Stimulated activated CD8-positive, alpha-beta memory T cell treated with anti-CD3 and anti-CD28 coated beads, Interleukin-15, amount 100 ng/mL, for 24 hours (primary cell): Measurements from ENCODE around the gene TRPM6.

Experiments used
- DNase-seq: peaks from one replicate; pipeline ENCODE4 v3.0.0-alpha.2; 2020; ENCODE audit warnings: low read depth

The TRPM6 gene

DNA sequence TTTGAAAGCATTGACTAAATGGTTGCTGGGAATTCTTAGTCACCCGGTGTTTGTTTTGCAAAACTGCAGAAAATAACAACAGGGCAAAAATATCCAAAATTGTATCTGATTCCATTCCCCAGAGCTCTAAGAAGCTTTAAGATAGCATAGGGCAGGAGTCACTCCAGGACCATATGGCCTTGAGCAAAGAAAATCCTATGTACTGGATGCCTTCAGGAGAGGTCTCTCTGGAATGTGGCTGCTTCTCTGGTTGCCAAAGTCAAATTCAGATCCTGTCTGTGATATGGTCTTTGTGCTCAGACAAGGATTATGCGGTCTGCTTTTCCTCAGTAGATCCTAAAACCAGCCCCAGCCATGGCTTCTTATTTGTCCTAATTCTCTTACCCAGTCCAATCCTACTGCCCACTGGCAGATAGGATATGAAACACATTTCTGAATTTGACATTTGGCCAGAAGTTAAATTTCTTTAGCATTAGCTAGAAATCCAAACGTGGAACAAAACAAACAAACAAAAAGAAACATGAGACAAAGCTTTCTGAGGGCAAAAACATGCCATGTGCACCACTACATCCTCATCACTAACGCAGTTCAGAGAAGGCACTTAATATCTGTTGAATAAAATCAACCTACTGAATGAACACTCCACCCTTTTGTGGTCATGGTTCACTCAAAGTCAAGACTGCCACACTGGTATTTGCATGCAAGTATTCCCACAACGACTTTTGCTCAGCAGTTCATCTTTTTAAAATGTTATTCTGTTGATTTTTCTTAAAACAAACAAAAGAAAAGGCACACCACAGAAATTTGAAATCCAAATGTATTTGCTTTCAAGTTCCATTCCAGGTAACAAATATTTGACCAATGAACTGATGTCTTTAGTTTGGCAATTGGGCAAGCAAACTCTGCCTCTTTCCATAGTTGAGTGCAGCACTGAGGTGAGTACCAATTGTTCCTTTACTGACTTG lies 165.7 kb downstream of the TRPM6 start:
- no peak for DNase-seq

DNA sequence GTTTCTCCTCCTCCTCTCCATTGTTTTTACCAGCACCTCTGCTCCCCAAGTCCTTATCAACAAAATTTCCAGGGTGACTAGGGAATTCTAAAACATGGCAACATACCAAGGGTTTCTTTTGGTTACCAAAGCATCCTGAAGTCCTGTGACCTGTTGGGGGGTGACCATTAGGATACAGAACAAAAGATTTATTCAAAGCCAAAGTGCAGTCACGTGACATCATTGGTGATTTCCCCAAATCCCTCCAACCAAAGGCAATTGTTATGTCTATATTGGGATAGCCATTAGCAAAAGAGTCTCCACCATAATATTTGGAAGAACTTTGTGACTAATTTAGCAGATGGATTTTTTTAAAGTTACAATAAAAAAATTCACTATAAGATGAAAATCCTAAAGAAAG lies 168.4 kb downstream of the TRPM6 start:
- no peak for DNase-seq

DNA sequence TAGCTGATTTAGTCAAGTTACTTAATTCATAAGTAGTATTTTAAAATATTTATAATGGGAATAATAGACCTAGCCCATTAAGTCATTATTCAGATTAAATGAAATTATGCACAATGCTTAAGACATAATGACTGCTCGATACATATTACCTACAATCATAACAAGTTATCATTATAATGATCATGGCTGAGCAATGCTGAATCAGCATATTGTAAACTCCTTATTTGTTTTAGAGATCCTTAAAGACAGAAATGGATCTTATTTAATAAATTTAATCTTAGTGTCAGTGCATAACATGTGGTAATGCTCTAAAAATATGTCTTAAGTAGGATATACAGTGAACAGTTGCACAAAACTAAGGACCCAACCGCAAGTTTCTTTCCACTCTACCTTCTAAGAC lies 169.0 kb downstream of the TRPM6 start:
- no peak for DNase-seq

DNA sequence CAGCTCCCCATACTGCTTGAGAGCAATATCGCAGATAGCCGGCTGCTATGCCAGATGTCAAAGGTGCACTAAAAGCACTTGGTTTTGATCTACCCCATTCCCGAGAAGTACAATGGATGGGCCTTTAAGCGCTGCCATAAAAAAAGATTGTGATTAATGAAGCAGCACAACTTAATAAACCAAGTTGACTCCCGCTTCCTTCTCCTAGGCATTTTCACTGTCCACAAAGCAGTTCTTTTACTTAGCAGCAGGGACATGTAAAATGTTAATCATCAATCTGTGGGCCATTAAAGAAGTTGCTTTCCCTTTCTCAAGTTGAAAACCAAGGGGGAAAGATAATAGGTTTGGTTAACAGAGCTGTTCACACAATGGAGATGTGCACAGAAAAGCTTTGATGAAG lies 176.4 kb downstream of the TRPM6 start:
- DNase-seq = no peak

DNA sequence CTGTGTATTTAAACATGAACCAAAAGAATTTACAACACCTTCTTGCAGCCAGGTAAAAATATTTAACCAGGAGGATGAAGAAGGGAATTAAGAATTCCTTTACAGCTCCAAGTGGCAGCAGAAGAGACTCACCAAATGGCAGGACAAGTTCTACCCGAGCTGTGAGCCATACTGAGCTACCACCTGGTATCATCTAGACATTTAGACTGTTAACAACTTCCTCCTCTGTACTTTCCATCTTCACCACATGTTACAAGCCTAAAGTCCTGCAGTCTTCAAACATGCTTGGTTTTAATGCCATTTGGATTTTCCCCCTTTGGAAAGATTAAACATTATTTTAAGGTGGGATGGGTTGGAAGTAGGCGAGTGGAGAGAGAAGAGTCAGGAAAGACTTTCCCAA lies 190.2 kb downstream of the TRPM6 start:
- no peak for DNase-seq

DNA sequence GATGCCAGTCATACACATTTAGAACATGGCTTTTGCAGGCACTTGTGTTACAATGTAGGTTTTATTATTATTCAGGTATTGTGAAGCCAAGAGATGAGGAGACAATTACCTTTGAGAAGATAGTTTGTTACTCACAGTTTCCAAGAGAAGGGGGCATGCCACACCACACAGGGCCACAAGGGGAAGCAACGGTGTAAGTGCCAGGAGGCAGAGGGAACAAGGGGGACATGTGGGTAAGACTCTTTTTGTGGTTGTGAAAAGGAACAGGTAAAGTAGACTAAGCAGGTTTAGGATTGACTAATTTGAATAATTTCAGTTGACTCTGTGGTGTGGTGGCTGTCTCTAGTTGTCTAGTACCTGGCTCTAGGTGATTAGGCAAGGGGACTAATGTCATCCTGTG lies 191.2 kb downstream of the TRPM6 start:
- DNase-seq = no peak

DNA sequence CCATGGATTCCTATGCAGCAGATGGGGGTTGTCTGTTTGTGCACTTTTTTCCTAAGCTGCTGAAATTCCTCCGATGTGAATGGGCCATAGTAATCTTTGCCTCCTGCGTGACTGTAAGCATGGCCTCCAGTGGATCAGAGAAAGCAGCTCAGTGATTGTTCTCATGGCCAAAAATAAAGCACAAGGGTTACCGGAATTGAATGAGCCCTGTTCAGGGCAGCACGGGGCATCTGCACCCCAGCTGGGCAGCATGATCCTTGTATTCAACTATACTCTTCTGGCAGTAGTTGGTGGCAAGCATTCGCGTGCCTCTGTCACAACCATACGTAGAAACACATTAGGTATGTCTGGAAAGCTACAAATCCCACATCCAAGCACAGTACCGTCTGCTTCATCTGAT lies 196.7 kb downstream of the TRPM6 start:
- DNase-seq = no peak

DNA sequence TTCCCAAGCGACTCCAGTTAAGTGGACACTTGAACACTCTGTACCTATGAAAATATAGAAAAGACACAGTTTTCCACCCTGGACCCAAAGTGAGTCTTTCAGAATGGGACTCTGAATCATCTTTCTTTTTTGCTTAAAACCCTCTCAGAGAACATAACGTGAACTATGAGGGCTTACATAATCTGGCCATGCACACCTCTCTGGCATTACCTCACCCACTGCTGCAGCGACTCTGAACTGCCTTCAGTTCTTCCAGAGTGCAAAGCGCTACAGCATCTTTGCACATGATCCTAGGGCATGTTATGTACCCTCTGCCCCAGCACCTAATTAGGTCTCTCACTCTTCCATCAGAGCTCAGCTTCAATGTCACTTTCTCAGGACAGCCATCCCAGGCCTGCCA lies 204.4 kb downstream of the TRPM6 start:
- DNase-seq = no peak

DNA sequence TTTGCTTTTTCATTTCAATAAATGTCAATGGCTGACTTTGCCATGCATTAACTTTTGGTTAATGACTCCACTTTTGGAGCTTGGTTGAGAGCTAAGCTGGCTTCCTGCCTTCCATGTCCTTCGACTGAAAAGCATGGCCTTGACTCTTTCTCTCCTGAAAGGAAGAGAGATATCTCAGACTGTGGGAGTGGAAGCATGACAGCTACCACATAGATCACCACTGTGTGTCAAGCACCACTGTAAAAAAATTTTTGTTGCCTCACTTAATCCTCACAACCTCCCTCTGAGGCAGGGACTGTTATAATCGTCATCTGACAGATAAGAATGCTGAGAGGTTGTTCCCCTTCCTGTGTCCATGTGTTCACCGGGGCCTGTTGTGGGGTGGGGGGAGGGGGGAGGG lies 205.8 kb downstream of the TRPM6 start:
- no peak for DNase-seq

DNA sequence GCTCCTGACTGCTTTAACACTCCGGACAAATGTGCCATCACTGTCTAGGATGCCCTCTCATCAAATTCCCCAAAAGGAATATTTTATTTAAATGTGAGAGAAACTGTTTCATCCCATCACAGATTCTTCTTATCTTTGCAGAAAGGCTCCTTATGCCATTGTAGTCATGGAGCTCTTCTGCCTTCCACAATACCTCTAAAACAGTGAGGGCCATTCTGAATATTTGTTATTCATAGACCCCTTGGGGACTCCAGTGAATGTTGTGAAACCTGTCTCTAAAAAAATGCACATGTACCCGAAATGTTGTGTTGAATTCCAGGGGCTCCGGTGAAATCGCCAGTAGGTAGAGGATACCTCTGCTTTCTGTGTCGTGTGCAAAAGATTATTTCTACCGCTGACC lies 213.6 kb downstream of the TRPM6 start:
- DNase-seq = no peak
